Measurements from ENCODE around the gene ZNF469.
"Not testable (repeated sequence)": the region's sequence is repeated elsewhere in the genome, so short reads cannot be mapped to it uniquely, and the experiment has no call there.

The ZNF469 gene

GRCh38 chr16:88393034-88393433 is 10.3 kb downstream of the ZNF469 start:
- DNase-seq, result peak; percentile 17

GRCh38 chr16:88393571-88393970 is 10.8 kb downstream of the ZNF469 start:
- no peak for DNase-seq

GRCh38 chr16:88394426-88394825 is 11.7 kb downstream of the ZNF469 start:
- DNase-seq, result no peak

- DNase-seq, result no peak
Measured at GRCh38 chr16:88395669-88396584, 13.2 kb downstream of the ZNF469 start.

GRCh38 chr16:88398170-88398873 is 15.6 kb downstream of the ZNF469 start:
- no peak for DNase-seq

- DNase-seq, result no peak
Measured at GRCh38 chr16:88398874-88399178, 16.1 kb downstream of the ZNF469 start.

GRCh38 chr16:88400186-88400585 is 17.4 kb downstream of the ZNF469 start:
- no peak for DNase-seq

- DNase-seq, result no peak
Measured at GRCh38 chr16:88401604-88402246, 19.0 kb downstream of the ZNF469 start.

- no peak for DNase-seq
Measured at GRCh38 chr16:88402551-88403240, 19.9 kb downstream of the ZNF469 start.

- no peak for DNase-seq
Measured at GRCh38 chr16:88403794-88404581, 21.2 kb downstream of the ZNF469 start.

GRCh38 chr16:88404769-88405168 is 22.0 kb downstream of the ZNF469 start:
- no peak for DNase-seq

- DNase-seq, result no peak
Measured at GRCh38 chr16:88405216-88406060, 22.7 kb downstream of the ZNF469 start.

- peak; percentile 8 for DNase-seq
Measured at GRCh38 chr16:88406096-88407041, 23.6 kb downstream of the ZNF469 start.

- DNase-seq, result no peak
Measured at GRCh38 chr16:88407042-88407420, 24.3 kb downstream of the ZNF469 start.

GRCh38 chr16:88407807-88408206 is 25.0 kb downstream of the ZNF469 start:
- no peak for DNase-seq

GRCh38 chr16:88408561-88409142 is 25.9 kb downstream of the ZNF469 start:
- DNase-seq, result no peak

- DNase-seq, result no peak
Measured at GRCh38 chr16:88409296-88410065, 26.7 kb downstream of the ZNF469 start.

GRCh38 chr16:88410297-88410968 is 27.7 kb downstream of the ZNF469 start:
- DNase-seq, result not testable (repeated sequence)
